Suprapubic skin (tissue), 4 donors: Measurements from ENCODE around the gene VHLL. TPM values are rescaled to one million over a fixed set of nuclear protein-coding genes. Genes with fewer than 3 reads are reported as not detected.
A peak's percentile ranks its signal among the peaks of the same experiment; 100 is the strongest.

Experiments
- DNase-seq, 2 donors: peaks; one replicate each; pipeline ENCODE4 v3.0.0-alpha.2; 2019; ENCODE audit warnings: low spot score in 2 of 2
- H3K27ac ChIP-seq: fragments of 200-600 bp; sonication (generic); one replicate; pipeline ENCODE4 v1.5.1; 2019
- H3K27me3 ChIP-seq: fragments of 200-600 bp; sonication (generic); one replicate; pipeline ENCODE4 v1.5.1; 2019
- H3K36me3 ChIP-seq: fragments of 200-600 bp; sonication (generic); one replicate; pipeline ENCODE4 v1.5.1; 2019
- H3K4me1 ChIP-seq: fragments of 200-600 bp; sonication (generic); one replicate; pipeline ENCODE4 v1.5.1; 2019
- H3K4me3 ChIP-seq: fragments of 200-600 bp; sonication (generic); one replicate; pipeline ENCODE4 v1.5.1; 2019; ENCODE audit warnings: mild to moderate bottlenecking
- H3K9me3 ChIP-seq: fragments of 200-600 bp; sonication (generic); one replicate; pipeline ENCODE4 v1.5.1; 2019
- CTCF ChIP-seq, 2 donors: fragments of 200-600 bp in 1 of 2; fragments of 450-650 bp in 1 of 2; sonication (generic) in 1 of 2; IDR thresholded peaks; one replicate each; pipeline ENCODE4 v1.5.1; 2016 to 2019; ENCODE audit warnings: antibody characterized with exemption in 2 of 2, mild to moderate bottlenecking in 1 of 2, moderate library complexity in 1 of 2
- EP300 ChIP-seq: sonication (generic); formaldehyde crosslinking; IDR thresholded peaks from one replicate; pipeline ENCODE4 v1.6.1; 2017; ENCODE audit warnings: antibody characterized with exemption
- POLR2A ChIP-seq, 2 donors: fragments of 450-650 bp; IDR thresholded peaks; one replicate each; pipeline ENCODE4 v1.6.1; 2017; ENCODE audit warnings: antibody characterized with exemption in 2 of 2, mild to moderate bottlenecking in 2 of 2, moderate library complexity in 2 of 2
- POLR2AphosphoS5 ChIP-seq, 3 donors: sonication (generic); formaldehyde crosslinking; IDR thresholded peaks; one replicate each; pipeline ENCODE4 v1.6.1; 2017; ENCODE audit warnings: antibody characterized with exemption in 3 of 3
- WGBS: methylation state at CpG from one replicate; pipeline ENCODE4 v1.1.5; 2018; 5-methylcytosine and 5-hydroxymethylcytosine counted together
- total RNA-seq, 4 donors: library from RNA; depleted of rRNA; stranded (reverse); fragments of >200 nt; gene quantifications; one replicate each; pipeline ENCODE4 v1.1.0, GENCODE V29; 2016

VHLL gene
- total RNA-seq, 4 donors from 2014 or later: not detected

- no peak for DNase-seq
- Histone ChIP-seq H3K27me3 (no peaks in the 10 kb centered on the region), H3K4me1 (peaks cover 13% of the 10 kb centered on the region), H3K36me3 (peaks cover 94% of the 10 kb centered on the region), H3K9me3 (no peaks in the 10 kb centered on the region), H3K4me3 (no peak overlapping the region), H3K27ac (peak overlapping the region; percentile 45)
- TF ChIP-seq EP300 (no peak), CTCF (IDR thresholded peaks at IDR 0.05) (no peak), POLR2AphosphoS5 (IDR thresholded peaks at IDR 0.05) (peak in 1 of 3 donors; percentile 35)
- WGBS: 54% methylated on average over 9 of the region's 9 CpGs
Observed at GRCh38 chr1:156262461-156263287, 36.4 kb downstream of the VHLL start.

GRCh38 chr1:156260896-156261295, 38.2 kb downstream of the VHLL start:
- H3K36me3 ChIP-seq: peaks cover 93% of the 10 kb centered on the region
- 73% methylated on average over 2 of the region's 2 CpGs for WGBS
- H3K4me1 ChIP-seq: peaks cover 13% of the 10 kb centered on the region
- H3K4me3 ChIP-seq: no peak overlapping the region
- H3K27ac ChIP-seq: no peak overlapping the region
- no peak for DNase-seq
- no peaks in the 10 kb centered on the region for H3K27me3 ChIP-seq
- TF ChIP-seq CTCF (IDR thresholded peaks at IDR 0.05) (no peak), EP300 (no peak), POLR2AphosphoS5 (IDR thresholded peaks at IDR 0.05) (no peak), POLR2A (IDR thresholded peaks at IDR 0.05) (no peak)
- H3K9me3 ChIP-seq: no peaks in the 10 kb centered on the region

GRCh38 chr1:156259805-156260204, 39.3 kb downstream of the VHLL start:
- no peak for DNase-seq
- TF ChIP-seq POLR2AphosphoS5 (IDR thresholded peaks at IDR 0.05) (no peak), CTCF (IDR thresholded peaks at IDR 0.05) (no peak), POLR2A (IDR thresholded peaks at IDR 0.05) (no peak), EP300 (no peak)
- no peaks in the 10 kb centered on the region for H3K27me3 ChIP-seq
- peaks cover 13% of the 10 kb centered on the region for H3K4me1 ChIP-seq
- H3K4me3 ChIP-seq: no peak overlapping the region
- WGBS: 85% methylated on average over 3 of the region's 3 CpGs
- H3K27ac ChIP-seq: no peak overlapping the region
- peaks cover 90% of the 10 kb centered on the region for H3K36me3 ChIP-seq
- no peaks in the 10 kb centered on the region for H3K9me3 ChIP-seq

GRCh38 chr1:156258859-156259258, 40.2 kb downstream of the VHLL start:
- peaks cover 89% of the 10 kb centered on the region for H3K36me3 ChIP-seq
- TF ChIP-seq CTCF (IDR thresholded peaks at IDR 0.05) (no peak), EP300 (no peak), POLR2AphosphoS5 (IDR thresholded peaks at IDR 0.05) (no peak), POLR2A (IDR thresholded peaks at IDR 0.05) (no peak)
- no peaks in the 10 kb centered on the region for H3K9me3 ChIP-seq
- no peaks in the 10 kb centered on the region for H3K27me3 ChIP-seq
- no peak for DNase-seq
- H3K4me1 ChIP-seq: peaks cover 13% of the 10 kb centered on the region
- 62% methylated on average over 7 of the region's 8 CpGs for WGBS
- no peak overlapping the region for H3K4me3 ChIP-seq
- no peak overlapping the region for H3K27ac ChIP-seq

- Histone ChIP-seq H3K27me3 (no peaks in the 10 kb centered on the region), H3K36me3 (peaks cover 92% of the 10 kb centered on the region), H3K4me3 (no peak overlapping the region), H3K4me1 (peaks cover 7% of the 10 kb centered on the region), H3K27ac (no peak overlapping the region), H3K9me3 (no peaks in the 10 kb centered on the region)
- 52% methylated on average over 2 of the region's 2 CpGs for WGBS
- DNase-seq: no peak
- TF ChIP-seq POLR2A (IDR thresholded peaks at IDR 0.05): no peak
- no peak for TF ChIP-seq CTCF (IDR thresholded peaks at IDR 0.05)
- TF ChIP-seq POLR2AphosphoS5 (IDR thresholded peaks at IDR 0.05): no peak
- TF ChIP-seq EP300: no peak
Observed at GRCh38 chr1:156257711-156258110, 41.4 kb downstream of the VHLL start.
